Ascending aorta (tissue), 2 donors: ENCODE results near the gene POU4F2. TPM values are rescaled to one million over a fixed set of nuclear protein-coding genes. Genes with fewer than 3 reads are reported as not detected.

Experiments
- DNase-seq, 2 donors: peaks; one replicate each; pipeline ENCODE4 v3.0.0-alpha.2; 2019; ENCODE audit warnings: low spot score in 2 of 2
- H3K27ac ChIP-seq, 2 donors: fragments of 200-600 bp; sonication (generic); one replicate each; pipeline ENCODE4 v1.5.1; 2016 to 2017; ENCODE audit warnings: mild to moderate bottlenecking in 1 of 2
- H3K27me3 ChIP-seq: fragments of 200-600 bp; sonication (generic); one replicate; pipeline ENCODE4 v1.5.1; 2017
- H3K36me3 ChIP-seq, 2 donors: fragments of 200-600 bp; sonication (generic); one replicate each; pipeline ENCODE4 v1.5.1; 2016
- H3K4me1 ChIP-seq, 2 donors: fragments of 200-600 bp; sonication (generic); one replicate each; pipeline ENCODE4 v1.5.1; 2016 to 2017; ENCODE audit warnings: mild to moderate bottlenecking in 1 of 2
- H3K4me3 ChIP-seq, 2 donors: fragments of 200-600 bp; sonication (generic); one replicate each; pipeline ENCODE4 v1.5.1; 2016 to 2017; ENCODE audit warnings: mild to moderate bottlenecking in 1 of 2
- H3K9me3 ChIP-seq, 2 donors: fragments of 200-600 bp; sonication (generic); one replicate each; pipeline ENCODE4 v1.5.1; 2016
- intact Hi-C: fragments of 100-400 bp; cut with DNase I; formaldehyde crosslinking; loops from one replicate; pipeline ENCODE4 v1.15.1; 2023
- total RNA-seq: library from RNA; depleted of rRNA; stranded (reverse); fragments of >200 nt; gene quantifications from one replicate; pipeline ENCODE4 v1.1.0, GENCODE V29; 2016
- TF ChIP-seq, protein P1 (sequence below), 3 experiments: fragments of 200-600 bp in 2 of 3; fragments of 450-650 bp in 1 of 3; sonication (generic) in 2 of 3; IDR thresholded peaks; one replicate each; pipeline ENCODE4 v1.5.1; 2016 to 2019; ENCODE audit warnings: antibody characterized with exemption in 3 of 3, mild to moderate bottlenecking in 1 of 3, moderate library complexity in 1 of 3

The POU4F2 gene, protein sequence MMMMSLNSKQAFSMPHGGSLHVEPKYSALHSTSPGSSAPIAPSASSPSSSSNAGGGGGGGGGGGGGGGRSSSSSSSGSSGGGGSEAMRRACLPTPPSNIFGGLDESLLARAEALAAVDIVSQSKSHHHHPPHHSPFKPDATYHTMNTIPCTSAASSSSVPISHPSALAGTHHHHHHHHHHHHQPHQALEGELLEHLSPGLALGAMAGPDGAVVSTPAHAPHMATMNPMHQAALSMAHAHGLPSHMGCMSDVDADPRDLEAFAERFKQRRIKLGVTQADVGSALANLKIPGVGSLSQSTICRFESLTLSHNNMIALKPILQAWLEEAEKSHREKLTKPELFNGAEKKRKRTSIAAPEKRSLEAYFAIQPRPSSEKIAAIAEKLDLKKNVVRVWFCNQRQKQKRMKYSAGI
- total RNA-seq, result not detected

DNA sequence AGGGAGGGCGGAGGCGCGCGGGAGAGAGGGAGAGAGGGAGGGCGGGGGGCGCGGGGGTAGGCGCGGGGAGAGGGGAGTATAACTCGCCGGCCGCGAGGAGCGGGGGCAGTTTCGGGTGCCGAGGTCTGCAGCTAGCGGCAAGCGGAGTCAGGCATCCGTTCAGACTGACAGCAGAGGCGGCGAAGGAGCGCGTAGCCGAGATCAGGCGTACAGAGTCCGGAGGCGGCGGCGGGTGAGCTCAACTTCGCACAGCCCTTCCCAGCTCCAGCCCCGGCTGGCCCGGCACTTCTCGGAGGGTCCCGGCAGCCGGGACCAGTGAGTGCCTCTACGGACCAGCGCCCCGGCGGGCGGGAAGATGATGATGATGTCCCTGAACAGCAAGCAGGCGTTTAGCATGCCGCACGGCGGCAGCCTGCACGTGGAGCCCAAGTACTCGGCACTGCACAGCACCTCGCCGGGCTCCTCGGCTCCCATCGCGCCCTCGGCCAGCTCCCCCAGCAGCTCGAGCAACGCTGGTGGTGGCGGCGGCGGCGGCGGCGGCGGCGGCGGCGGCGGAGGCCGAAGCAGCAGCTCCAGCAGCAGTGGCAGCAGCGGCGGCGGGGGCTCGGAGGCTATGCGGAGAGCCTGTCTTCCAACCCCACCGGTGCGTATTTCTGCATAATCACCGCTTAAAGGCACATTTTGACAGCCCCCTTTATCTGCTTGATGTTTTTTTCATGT is at the start of gene POU4F2:
Gene POU4F2, plus strand, starts transcription at position 108 of the 720 bp plus-strand sequence. Its CDS starts 248 bp downstream, at position 356.
- intact Hi-C loops, result no loop called here
- Histone ChIP-seq H3K9me3 (no peaks in the 10 kb centered on the region), H3K4me1 (peaks cover 6% of the 10 kb centered on the region in 2 donors), H3K4me3 (peak within 1 kb of the TSS; percentile 40 to 57), H3K27me3 (peaks cover 5% of the 10 kb centered on the region), H3K27ac (no peak within 1 kb of the TSS), H3K36me3 (no peaks in the 10 kb centered on the region)
- no peak for DNase-seq
- TF ChIP-seq, protein P1, sequence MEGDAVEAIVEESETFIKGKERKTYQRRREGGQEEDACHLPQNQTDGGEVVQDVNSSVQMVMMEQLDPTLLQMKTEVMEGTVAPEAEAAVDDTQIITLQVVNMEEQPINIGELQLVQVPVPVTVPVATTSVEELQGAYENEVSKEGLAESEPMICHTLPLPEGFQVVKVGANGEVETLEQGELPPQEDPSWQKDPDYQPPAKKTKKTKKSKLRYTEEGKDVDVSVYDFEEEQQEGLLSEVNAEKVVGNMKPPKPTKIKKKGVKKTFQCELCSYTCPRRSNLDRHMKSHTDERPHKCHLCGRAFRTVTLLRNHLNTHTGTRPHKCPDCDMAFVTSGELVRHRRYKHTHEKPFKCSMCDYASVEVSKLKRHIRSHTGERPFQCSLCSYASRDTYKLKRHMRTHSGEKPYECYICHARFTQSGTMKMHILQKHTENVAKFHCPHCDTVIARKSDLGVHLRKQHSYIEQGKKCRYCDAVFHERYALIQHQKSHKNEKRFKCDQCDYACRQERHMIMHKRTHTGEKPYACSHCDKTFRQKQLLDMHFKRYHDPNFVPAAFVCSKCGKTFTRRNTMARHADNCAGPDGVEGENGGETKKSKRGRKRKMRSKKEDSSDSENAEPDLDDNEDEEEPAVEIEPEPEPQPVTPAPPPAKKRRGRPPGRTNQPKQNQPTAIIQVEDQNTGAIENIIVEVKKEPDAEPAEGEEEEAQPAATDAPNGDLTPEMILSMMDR (IDR thresholded peaks at IDR 0.05), result no peak

DNA sequence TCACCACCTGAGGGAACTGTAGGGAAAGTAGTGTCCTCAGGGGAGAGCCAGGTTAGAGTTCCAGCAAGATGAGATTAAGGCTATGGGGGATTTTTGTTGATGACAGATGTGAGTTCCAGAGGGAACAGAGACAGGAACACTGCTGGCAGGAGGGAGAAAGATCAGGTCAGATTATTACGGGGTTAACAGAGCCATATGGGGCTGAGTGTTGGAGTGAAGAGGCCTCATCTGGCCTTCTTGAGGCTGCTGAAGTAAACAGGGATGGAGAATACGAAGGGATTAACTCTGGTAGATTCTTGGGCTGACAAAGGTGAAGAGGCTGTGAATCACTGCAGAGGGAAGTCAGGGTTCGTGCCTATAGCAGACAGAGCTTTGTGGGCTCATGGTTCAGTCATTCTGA is 47.9 kb upstream of the POU4F2 start:
- Histone ChIP-seq H3K27me3 (no peaks in the 10 kb centered on the region), H3K27ac (no peak overlapping the region), H3K4me3 (no peak overlapping the region), H3K36me3 (no peaks in the 10 kb centered on the region), H3K4me1 (no peaks in the 10 kb centered on the region), H3K9me3 (no peaks in the 10 kb centered on the region)
- intact Hi-C loops, result no loop called here
- TF ChIP-seq, protein P1 (IDR thresholded peaks at IDR 0.05), result no peak
- DNase-seq, result no peak

DNA sequence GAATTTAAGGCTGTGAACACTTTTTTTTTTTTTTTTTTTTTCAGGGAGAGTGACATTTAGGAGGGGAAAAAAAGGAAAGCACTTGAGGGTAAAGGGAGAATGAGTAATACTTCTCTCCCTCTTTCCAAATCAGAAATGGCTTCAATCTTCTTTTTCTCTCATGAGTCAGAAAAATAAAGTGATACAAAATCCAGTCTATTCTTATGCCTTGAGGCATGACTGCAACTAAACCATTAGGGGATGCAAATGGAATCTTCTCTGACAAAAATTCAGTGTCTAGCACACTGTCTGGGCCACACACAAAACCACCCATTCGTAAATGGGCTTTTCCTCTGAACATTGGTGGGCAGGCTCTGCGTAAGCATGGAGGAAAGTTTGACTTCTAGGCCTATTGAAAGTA is 46.7 kb upstream of the POU4F2 start:
- Histone ChIP-seq H3K4me1 (no peaks in the 10 kb centered on the region), H3K27ac (no peak overlapping the region), H3K36me3 (no peaks in the 10 kb centered on the region), H3K4me3 (no peak overlapping the region), H3K27me3 (no peaks in the 10 kb centered on the region), H3K9me3 (no peaks in the 10 kb centered on the region)
- no peak for DNase-seq
- TF ChIP-seq, protein P1 (IDR thresholded peaks at IDR 0.05), result no peak
- intact Hi-C loops, result no loop called here

DNA sequence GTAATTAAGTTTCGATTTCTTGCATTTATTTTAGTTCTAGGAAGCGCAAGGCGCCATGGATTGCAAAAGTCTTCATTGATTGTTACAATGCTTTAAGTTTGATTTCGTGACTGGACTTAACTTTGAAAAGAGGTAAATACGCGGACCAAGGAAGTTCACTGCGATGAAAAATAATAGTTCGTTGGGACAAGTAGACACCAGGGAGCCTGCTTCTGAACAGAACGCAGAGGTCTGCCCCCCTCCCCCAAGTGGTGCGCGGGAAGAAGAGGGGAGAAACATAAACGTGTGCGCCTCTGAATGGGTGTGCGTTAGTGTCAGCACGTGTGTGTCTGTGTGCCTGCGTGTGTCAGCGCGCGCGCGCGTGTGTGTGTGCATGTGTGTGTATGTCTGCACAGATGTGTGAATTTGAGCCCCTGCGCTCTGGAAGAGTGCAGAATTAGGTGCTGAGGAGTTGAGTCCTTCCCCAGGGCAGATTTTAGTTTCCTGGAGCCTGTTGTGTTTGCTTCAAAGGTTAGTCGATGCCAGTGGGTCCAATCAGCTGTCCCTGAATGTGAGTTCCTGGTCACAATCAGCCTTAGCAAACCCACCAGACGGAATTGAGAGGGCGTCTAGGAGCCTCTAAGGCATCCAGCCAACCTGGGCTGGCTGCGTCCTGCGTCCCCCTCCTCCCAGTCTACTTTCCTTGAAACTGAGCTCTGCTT is 5.8 kb upstream of the POU4F2 start:
- intact Hi-C loops, result no loop called here
- TF ChIP-seq, protein P1 (IDR thresholded peaks at IDR 0.05), result no peak
- H3K27ac ChIP-seq, result no peak overlapping the region
- H3K36me3 ChIP-seq, result no peaks in the 10 kb centered on the region
- no peaks in the 10 kb centered on the region for H3K4me1 ChIP-seq
- H3K27me3 ChIP-seq, result peaks cover 3% of the 10 kb centered on the region
- no peak for DNase-seq
- H3K4me3 ChIP-seq, result no peak overlapping the region
- H3K9me3 ChIP-seq, result no peaks in the 10 kb centered on the region

DNA sequence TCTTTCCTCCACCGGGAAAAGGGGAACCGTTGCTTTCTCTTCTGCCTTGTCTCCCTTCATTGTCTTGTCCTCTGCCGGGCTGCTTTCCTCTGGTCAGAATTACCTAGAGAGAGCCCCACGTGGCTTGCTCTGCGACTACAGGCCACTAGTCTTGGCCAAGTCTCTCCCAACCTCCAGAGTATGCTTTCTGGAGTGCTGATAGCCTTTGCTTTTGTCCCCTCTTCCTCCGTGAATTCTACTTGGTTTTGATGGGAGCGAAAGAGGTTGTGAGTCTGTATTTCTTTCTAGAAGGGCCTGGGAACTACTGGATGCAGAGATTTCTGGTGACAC is 5.3 kb upstream of the POU4F2 start:
- intact Hi-C loops, result no loop called here
- H3K36me3 ChIP-seq, result no peaks in the 10 kb centered on the region
- TF ChIP-seq, protein P1 (IDR thresholded peaks at IDR 0.05), result no peak
- DNase-seq, result no peak
- H3K4me1 ChIP-seq, result no peaks in the 10 kb centered on the region
- no peak overlapping the region for H3K27ac ChIP-seq
- peaks cover 5% of the 10 kb centered on the region for H3K27me3 ChIP-seq
- no peaks in the 10 kb centered on the region for H3K9me3 ChIP-seq
- H3K4me3 ChIP-seq, result no peak overlapping the region
